Breast epithelium (tissue), 3 donors: ENCODE data around the gene PLIN4.

Experiments
- CTCF ChIP-seq, 3 donors: fragments of 450-650 bp; IDR thresholded peaks; one replicate each; pipeline ENCODE4 v1.5.1; 2016 to 2017; ENCODE audit warnings: antibody characterized with exemption in 3 of 3, mild to moderate bottlenecking in 3 of 3, moderate library complexity in 3 of 3
- POLR2AphosphoS5 ChIP-seq, 3 donors: sonication (generic); formaldehyde crosslinking; IDR thresholded peaks; one replicate each; pipeline ENCODE4 v1.6.1; 2017; ENCODE audit warnings: antibody characterized with exemption in 3 of 3

GRCh38 chr19:4566402-4567051, 48.2 kb upstream of the PLIN4 start:
- TF ChIP-seq CTCF (IDR thresholded peaks at IDR 0.05) (no peak), POLR2AphosphoS5 (IDR thresholded peaks at IDR 0.05) (no peak)
